Small intestine (tissue), 7 donors: ENCODE results near the gene PTPN11. TPM values are rescaled to one million over a fixed set of nuclear protein-coding genes. Genes with fewer than 3 reads are reported as not detected.

Source experiments
- DNase-seq, 2 donors: peaks; one replicate each; pipeline versions ENCODE4 v3.0.0 to v3.0.0-alpha.2; 2013
- FAIRE-seq: peaks from 2 replicates; lab custom pipeline; 2012; peaks lifted over from hg19 to GRCh38; lab: Jason Lieb, UNC
- H3K27ac ChIP-seq, 3 donors: one replicate each; pipeline ENCODE4 v1.5.1; 2013; ENCODE audit warnings: low read length in 2 of 3, mild to moderate bottlenecking in 2 of 3, control low read depth in 1 of 3, inconsistent platforms in 1 of 3, low read depth in 1 of 3, moderate library complexity in 1 of 3
- H3K27me3 ChIP-seq, 3 donors: one replicate each; pipeline ENCODE4 v1.6.1; 2013; ENCODE audit warnings: low read length in 3 of 3, inconsistent platforms in 1 of 3; ENCODE audit not compliant: control insufficient read depth in 3 of 3, insufficient read depth in 3 of 3
- H3K36me3 ChIP-seq, 3 donors: one replicate each; pipeline ENCODE4 v1.6.1; 2013; ENCODE audit warnings: low read length in 3 of 3, inconsistent platforms in 1 of 3, low read depth in 1 of 3, mild to moderate bottlenecking in 1 of 3, moderate library complexity in 1 of 3; ENCODE audit not compliant: control insufficient read depth in 3 of 3, insufficient read depth in 2 of 3
- H3K4me1 ChIP-seq, 3 donors: one replicate each; pipeline ENCODE4 v1.6.1; 2013; ENCODE audit warnings: low read length in 2 of 3, inconsistent platforms in 1 of 3, low read depth in 1 of 3, mild to moderate bottlenecking in 1 of 3, moderate library complexity in 1 of 3; ENCODE audit not compliant: control insufficient read depth in 3 of 3, insufficient read depth in 2 of 3
- H3K4me3 ChIP-seq, 3 donors: one replicate each; pipeline ENCODE4 v1.5.1; 2013; ENCODE audit warnings: low read length in 3 of 3, control low read depth in 1 of 3, inconsistent platforms in 1 of 3, low read depth in 1 of 3, mild to moderate bottlenecking in 1 of 3, moderate library complexity in 1 of 3
- H3K9me3 ChIP-seq, 2 donors: one replicate each; pipeline ENCODE4 v1.6.1; 2013; ENCODE audit warnings: low read depth in 1 of 2, low read length in 1 of 2; ENCODE audit not compliant: control insufficient read depth in 2 of 2, insufficient read depth in 1 of 2
- WGBS, 3 donors: extraction: QIAGEN DNeasy Blood & Tissue Kit; methylation state at CpG; one replicate each; pipeline ENCODE4 v1.1.7; 2013; 5-methylcytosine and 5-hydroxymethylcytosine counted together
- polyA plus RNA-seq, 4 donors: library from polyadenylated mRNA; stranded (reverse) in 3 of 4; unstranded in 1 of 4; fragments of 200-250 nt in 3 of 4; fragments of 120-200 nt in 1 of 4; gene quantifications; one replicate each; pipeline versions ENCODE4 v1.2.1 to v1.2.3, GENCODE V29; 2013
- donor health status: healthy with polysubstance abuse.
- donor health status: control.
- donor health status: control.
- donor health status: Bipolar disorder and iron deficiency.
- donor health status: healthy.

Gene PTPN11
- polyA plus RNA-seq, 4 donors = 22.7 to 53.0 (median 28.2) TPM

DNA sequence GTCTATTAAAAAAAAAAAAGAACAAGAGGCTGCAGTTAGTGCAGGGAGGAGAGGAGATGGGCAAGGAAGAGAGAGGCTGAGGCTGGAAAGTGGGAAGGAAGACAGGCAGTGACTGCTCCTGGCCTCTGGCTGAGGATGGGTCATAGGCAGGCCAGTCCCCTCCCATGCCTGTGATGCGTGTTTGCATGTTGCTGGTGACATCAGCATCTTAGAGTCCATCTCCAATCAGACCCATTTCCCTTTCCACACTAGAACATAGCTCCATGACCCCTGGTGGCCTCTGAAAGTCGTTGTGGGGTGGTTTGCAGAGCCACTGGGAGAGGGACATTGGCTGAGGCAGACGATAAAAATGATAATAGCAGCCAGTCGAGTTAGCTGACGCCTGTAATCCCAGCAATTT is 132.9 kb downstream of the PTPN11 start:
- Histone ChIP-seq H3K27me3 (peaks cover 0 to 3% (median 0%) of the 10 kb centered on the region in 3 donors), H3K4me1 (no peaks in the 10 kb centered on the region), H3K36me3 (no peaks in the 10 kb centered on the region), H3K27ac (no peak overlapping the region), H3K9me3 (no peaks in the 10 kb centered on the region), H3K4me3 (no peak overlapping the region)
- 51 to 57% (median 56%) methylated on average over 5 of the region's 5 CpGs for WGBS, 3 donors
- FAIRE-seq (no peak), DNase-seq (no peak)

DNA sequence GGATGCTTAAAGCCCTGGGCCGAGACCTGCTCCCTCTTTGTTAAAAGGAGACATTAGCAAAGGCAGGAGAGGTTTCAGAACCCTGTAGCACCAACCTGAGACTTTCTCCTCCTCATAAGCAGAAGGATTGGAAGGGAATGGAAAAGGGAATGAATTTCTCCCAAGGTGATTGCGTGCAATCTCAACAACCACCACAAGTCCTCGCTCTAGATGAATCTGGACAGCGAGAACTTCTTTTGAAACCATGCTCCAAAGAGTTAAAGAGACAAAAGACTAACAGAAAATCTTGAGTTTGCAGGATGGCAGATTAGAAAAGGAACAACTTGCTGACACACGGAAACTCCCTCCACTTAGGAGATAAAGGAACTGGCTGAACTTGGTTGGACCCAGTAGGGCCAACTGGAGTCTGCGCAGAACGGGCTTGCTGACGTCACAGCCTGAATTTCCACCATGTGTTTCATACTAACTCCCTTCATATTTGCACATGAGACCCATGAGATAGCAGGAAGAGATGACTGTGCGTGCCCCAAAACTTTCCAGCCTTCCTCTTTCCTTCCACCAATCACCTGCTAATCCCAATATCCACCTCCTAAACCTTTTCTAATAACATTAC is 137.0 kb downstream of the PTPN11 start:
- Histone ChIP-seq H3K36me3 (no peaks in the 10 kb centered on the region), H3K4me3 (no peak overlapping the region), H3K9me3 (no peaks in the 10 kb centered on the region), H3K4me1 (no peaks in the 10 kb centered on the region), H3K27ac (no peak overlapping the region), H3K27me3 (peaks cover 0 to 4% (median 0%) of the 10 kb centered on the region in 3 donors)
- FAIRE-seq (no peak), DNase-seq (no peak)
- WGBS, 3 donors = 75 to 83% (median 79%) methylated on average over 9 of the region's 9 CpGs

DNA sequence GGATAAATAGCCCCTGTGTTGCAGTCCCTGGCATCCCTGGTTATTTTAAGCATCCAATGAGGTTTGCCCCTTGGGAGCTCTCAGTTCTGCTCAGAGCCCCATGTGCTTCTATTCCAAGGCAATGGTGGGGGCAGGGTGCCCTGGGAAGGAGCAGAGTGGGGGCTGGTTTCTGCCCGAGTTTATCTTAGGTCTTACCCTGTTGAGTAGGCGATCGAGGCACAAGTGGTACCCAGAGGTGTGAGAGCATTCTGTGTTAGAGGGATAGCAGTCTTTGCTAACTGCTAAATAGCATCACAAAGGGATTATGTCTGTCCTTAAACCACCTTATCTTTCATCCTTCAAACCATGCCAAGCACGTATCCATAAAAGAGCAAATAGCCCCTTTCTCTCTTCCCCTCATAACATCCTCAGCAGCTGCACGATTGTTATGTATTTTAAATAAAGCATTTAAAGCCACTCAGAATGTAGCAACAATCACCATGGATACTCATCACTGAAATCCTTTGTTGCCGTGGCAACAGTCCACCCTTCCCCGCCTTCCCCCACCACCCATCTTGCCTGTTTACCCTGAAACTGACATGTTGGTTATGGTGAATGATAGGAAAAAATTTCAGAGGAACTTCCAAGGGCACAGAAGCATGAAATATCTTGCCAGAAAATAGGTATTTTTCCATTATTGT is 139.3 kb downstream of the PTPN11 start:
- DNase-seq (no peak), FAIRE-seq (no peak)
- WGBS, 3 donors = 51 to 64% (median 56%) methylated on average over 7 of the region's 7 CpGs

More for the DNA sequence above, 139.3 kb downstream of the PTPN11 start:
- Histone ChIP-seq H3K36me3 (no peaks in the 10 kb centered on the region), H3K4me1 (no peaks in the 10 kb centered on the region), H3K27me3 (peaks cover 0 to 4% (median 0%) of the 10 kb centered on the region in 3 donors), H3K4me3 (no peak overlapping the region), H3K27ac (no peak overlapping the region), H3K9me3 (no peaks in the 10 kb centered on the region)

Other genes with a start within 250 kb of the PTPN11 start
- gene HECTD4, start 36.5 kb upstream of the PTPN11 start, polyA plus RNA-seq = 10 to 100 TPM in 3 of 4 donors, 1 to 10 TPM in 1; 6.1 to 33.4 (median 11.4) TPM
- 1,000 to 10,000 TPM; 1,016 to 2,257 (median 1,951) TPM for gene RPL6, start 9.3 kb upstream of the PTPN11 start, polyA plus RNA-seq